ENCODE results near the gene SOCS6.

GRCh38 chr18:70377857-70378701 lies 89.2 kb downstream of the SOCS6 start:
- TF ChIP-seq CTCF (IDR thresholded peaks at IDR 0.05; ENCODE audit: low read length) = no peak
- no peak for TF ChIP-seq EZH2 (optimal IDR thresholded peaks at IDR 0.05; ENCODE audit: low read depth, low read length)
- TF ChIP-seq EZH2phosphoT487 (IDR thresholded peaks at IDR 0.05; ENCODE audit: low read length) = no peak
